Omental fat pad (tissue), 4 donors: Measurements from ENCODE around the gene DNAJB14. TPM values are rescaled to one million over a fixed set of nuclear protein-coding genes. Genes with fewer than 3 reads are reported as not detected.

Experiments used
- ATAC-seq: fragments of 150-250 bp; one replicate; pipeline ENCODE4 v1.9.1; 2016; ENCODE audit warnings: mild to moderate bottlenecking, moderate library complexity; ENCODE audit not compliant: low FRiP score
- DNase-seq: peaks from one replicate; pipeline ENCODE4 v3.0.0-alpha.2; 2019; ENCODE audit warnings: low spot score
- CTCF ChIP-seq, 3 donors: fragments of 450-650 bp; IDR thresholded peaks; one replicate each; pipeline ENCODE4 v1.5.1; 2016 to 2017; ENCODE audit warnings: antibody characterized with exemption in 3 of 3, mild to moderate bottlenecking in 3 of 3, moderate library complexity in 2 of 3
- total RNA-seq, 4 donors: library from RNA; depleted of rRNA; stranded (reverse); fragments of >200 nt; gene quantifications; one replicate each; pipeline ENCODE4 v1.1.0, GENCODE V29; 2016

The DNAJB14 gene
- total RNA-seq, 4 donors from 2014 or later: 27.7 to 45.2 (median 32.6) TPM

GRCh38 chr4:99886146-99886545, 60.3 kb downstream of the DNAJB14 start:
- ATAC-seq: no peak
- TF ChIP-seq CTCF (IDR thresholded peaks at IDR 0.05): no peak
- no peak for DNase-seq

GRCh38 chr4:99885687-99886086, 60.7 kb downstream of the DNAJB14 start:
- TF ChIP-seq CTCF (IDR thresholded peaks at IDR 0.05): no peak
- no peak for DNase-seq
- ATAC-seq: no peak

GRCh38 chr4:99885063-99885664, 61.3 kb downstream of the DNAJB14 start:
- ATAC-seq (no peak), DNase-seq (no peak)
- TF ChIP-seq CTCF (IDR thresholded peaks at IDR 0.05): no peak

GRCh38 chr4:99879458-99879857, 67.0 kb downstream of the DNAJB14 start:
- DNase-seq (no peak), ATAC-seq (no peak)
- TF ChIP-seq CTCF (IDR thresholded peaks at IDR 0.05): no peak

- no peak for ATAC-seq
- TF ChIP-seq CTCF (IDR thresholded peaks at IDR 0.05): no peak
Measured at GRCh38 chr4:99878604-99879003, 67.8 kb downstream of the DNAJB14 start.

GRCh38 chr4:99876946-99877345, 69.5 kb downstream of the DNAJB14 start:
- TF ChIP-seq CTCF (IDR thresholded peaks at IDR 0.05): no peak
- ATAC-seq (no peak), DNase-seq (no peak)

More at GRCh38 chr4:99878604-99879003, 67.8 kb downstream of the DNAJB14 start:
- DNase-seq: no peak

GRCh38 chr4:99875071-99875470, 71.3 kb downstream of the DNAJB14 start:
- ATAC-seq (no peak), DNase-seq (no peak)
- TF ChIP-seq CTCF (IDR thresholded peaks at IDR 0.05): no peak
